Hematopoietic multipotent progenitor cell treated with erythropoietin and hydrocortisone succinate and interleukin-3 and kit ligand, for 15 days (in vitro differentiated cells): Measurements from ENCODE around the gene GRIA1.
"Not testable (repeated sequence)": the region's sequence is repeated elsewhere in the genome, so short reads cannot be mapped to it uniquely, and the experiment has no call there.

Experiments
- DNase-seq: peaks from one replicate; pipeline ENCODE4 v3.0.0-alpha.2; 2015; ENCODE audit warnings: low spot score

The GRIA1 gene

GRCh38 chr5:153718713-153719112 is 228.2 kb downstream of the GRIA1 start:
- no peak for DNase-seq

DNA sequence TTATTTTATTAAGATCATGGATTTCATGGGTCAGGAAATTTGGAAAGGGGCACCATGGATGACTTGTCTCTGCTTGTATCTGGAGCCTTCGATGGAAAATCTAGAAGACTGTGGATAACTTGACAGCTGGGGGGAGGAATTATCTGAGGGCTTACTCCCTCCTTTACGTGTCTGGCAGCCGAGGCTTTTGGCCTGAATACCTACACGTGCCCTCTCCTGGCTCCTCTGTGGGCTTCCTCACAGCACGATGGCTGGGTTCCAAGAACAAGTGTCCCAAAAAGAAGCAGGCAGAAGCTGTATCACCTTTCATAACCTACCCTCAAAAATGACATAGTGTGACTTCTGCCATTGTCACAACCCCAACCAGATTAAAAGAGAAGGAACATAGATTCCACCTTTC is 228.9 kb downstream of the GRIA1 start:
- no peak for DNase-seq

DNA sequence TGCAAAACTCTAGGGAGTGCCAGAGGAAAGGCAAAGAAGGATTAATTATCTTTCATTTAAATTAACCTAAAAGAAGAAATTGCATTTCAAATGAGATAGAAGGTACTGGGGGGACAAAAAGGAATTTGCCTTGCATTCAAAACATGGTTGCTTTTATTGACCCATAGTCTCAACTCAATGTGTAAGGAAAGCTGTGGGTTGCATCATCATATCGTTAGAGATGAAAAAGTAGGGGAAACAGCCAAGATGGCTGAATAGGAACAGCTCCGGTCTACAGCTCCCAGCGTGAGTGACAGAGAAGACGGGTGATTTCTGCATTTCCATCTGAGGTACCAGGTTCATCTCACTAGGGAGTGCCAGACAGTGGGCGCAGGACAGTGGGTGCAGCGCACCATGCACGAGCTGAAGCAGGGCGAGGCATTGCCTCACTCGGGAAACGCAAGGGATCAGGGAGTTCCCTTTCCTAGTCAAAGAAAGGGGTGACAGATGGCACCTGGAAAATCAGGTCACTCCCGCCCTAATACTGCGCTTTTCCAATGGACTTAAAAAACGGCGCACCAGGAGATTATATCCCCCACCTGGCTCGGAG is 232.6 kb downstream of the GRIA1 start:
- not testable (repeated sequence) for DNase-seq

GRCh38 chr5:153742060-153742459 is 251.6 kb downstream of the GRIA1 start:
- no peak for DNase-seq

DNA sequence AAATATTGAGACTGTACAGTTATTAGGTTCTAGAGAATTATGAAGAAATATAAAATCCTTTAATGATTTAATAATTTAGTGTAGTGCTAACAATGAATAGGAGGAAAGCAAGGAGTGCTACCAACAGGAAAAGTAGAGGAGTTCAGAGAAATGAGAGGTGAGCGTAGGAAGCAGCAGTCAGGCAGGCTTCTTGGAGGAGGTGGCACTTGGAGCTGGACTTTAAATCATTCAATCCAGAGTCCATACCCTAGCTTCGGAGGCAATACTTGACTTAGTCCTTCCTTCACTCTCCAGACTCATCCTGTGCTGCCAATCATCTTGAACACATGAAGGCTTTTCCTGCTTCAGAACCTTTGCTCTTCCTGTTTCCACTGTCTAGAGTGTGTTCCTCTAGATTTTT is 254.3 kb downstream of the GRIA1 start:
- no peak for DNase-seq

- DNase-seq = no peak
Observed at GRCh38 chr5:153745778-153746395, 255.4 kb downstream of the GRIA1 start.

DNA sequence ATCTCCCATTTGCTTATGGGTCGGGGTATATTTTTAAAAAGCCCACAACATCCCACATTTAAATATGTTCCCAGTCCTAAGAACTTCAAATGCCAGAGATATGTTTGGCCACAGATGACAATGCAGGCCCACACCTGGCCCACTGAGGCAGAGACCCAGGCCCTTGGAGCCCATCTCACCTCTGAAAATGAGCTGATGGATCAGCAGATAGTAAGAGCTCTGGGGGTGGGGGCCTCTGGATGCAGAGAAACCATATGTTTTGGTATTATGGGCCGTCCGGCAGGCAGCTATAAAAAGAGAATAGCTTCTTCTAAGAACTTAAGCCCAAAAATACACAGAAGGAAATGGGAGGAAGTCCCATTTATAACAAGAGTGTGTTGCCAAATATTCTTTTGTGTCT is 256.0 kb downstream of the GRIA1 start:
- no peak for DNase-seq

- no peak for DNase-seq
Observed at GRCh38 chr5:153748823-153749222, 258.4 kb downstream of the GRIA1 start.

DNA sequence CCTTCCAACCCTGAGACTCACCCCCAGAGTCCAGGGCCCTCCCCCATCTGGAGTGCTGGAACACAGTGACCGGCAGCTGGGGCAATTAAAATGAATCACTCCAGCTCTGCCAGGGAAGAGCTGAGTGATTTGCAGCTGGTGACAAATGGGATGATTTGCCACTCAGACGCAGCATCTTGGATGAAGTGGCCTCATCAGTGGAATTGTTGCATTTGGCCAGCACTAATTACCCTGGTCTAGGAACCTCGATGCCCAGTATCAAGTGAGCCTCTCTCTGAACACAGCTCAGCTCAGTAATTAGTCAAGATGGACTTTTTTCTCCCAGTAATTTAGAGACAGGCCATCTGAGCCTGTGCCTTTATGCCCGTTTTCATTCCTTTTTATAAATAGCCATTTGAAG is 259.5 kb downstream of the GRIA1 start:
- DNase-seq = no peak

DNA sequence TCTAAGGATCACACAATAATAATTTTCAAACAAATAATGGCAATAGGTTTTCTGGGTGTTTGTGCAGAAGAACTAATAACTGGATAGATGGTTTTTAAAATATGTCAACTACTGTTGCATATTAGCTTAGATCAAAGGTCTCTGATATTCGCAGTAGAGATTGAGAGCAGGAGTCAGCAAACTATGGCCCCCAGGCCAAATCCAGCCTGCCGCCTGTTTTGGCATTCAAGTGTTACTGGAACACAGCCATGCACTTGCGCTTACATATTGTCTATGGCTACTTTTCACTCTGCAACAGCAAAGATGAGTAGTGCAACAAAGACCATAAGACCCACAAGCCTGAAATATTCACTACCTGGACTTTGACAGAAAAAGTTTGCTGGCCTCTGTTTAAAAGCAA is 260.8 kb downstream of the GRIA1 start:
- no peak for DNase-seq

DNA sequence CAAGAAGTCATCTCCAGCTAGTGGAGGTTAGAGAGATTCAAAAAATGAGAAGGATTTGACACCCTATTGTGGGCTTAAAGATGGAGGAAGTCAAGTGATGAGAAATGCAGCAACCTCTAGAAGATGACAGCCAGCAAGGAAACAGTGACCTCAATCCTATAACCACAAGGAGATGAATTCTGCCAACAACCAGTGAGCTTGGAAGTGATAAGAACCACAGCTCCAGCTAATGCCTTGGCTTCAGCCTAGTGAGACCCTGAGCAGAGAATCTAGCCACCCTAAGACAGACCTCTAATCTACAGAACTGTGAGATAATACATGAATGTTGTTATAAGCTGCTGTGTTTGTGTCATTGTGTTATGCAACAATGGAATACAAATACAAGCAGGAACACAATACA is 262.4 kb downstream of the GRIA1 start:
- DNase-seq = no peak

- DNase-seq = no peak
Observed at GRCh38 chr5:153753645-153754432, 263.4 kb downstream of the GRIA1 start.

GRCh38 chr5:153755913-153756500 is 265.5 kb downstream of the GRIA1 start:
- DNase-seq = no peak

DNA sequence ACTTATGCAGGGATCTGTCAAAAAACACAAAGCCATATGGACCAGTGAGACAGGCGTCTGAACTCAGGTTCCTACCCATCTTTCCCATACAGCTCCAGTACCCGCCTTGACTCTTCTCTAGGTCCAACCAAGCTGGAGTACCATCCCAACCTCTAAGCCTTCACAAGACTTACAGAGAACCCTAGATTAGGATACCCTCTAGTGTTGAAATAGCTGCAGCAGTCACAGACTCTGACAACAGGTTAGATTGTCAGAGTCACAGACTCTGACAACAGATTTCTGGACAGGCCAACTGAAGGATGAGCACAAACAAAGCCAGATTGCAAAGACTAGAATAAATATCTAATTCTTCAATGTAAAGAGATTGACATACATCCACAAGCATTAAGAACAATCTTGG is 266.1 kb downstream of the GRIA1 start:
- DNase-seq = no peak

DNA sequence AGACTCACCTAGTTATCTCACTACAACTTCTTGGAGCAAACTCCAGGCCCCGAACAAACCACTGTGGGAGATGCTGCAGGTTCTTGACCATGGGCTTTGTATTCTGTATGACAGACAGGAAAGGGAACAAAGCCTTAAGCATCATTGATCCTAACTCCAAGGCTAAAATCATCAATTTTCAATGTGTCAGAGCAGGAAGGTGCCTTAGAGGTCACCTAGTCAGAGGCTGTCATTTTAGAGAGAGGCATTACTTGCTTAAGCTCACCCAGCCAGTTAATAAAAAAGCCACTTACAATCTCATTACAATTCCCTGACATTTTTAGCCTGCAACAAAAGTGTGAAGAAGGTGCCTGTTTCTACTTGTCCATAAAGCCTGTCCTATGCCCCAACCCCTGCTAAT is 275.5 kb downstream of the GRIA1 start:
- no peak for DNase-seq

DNA sequence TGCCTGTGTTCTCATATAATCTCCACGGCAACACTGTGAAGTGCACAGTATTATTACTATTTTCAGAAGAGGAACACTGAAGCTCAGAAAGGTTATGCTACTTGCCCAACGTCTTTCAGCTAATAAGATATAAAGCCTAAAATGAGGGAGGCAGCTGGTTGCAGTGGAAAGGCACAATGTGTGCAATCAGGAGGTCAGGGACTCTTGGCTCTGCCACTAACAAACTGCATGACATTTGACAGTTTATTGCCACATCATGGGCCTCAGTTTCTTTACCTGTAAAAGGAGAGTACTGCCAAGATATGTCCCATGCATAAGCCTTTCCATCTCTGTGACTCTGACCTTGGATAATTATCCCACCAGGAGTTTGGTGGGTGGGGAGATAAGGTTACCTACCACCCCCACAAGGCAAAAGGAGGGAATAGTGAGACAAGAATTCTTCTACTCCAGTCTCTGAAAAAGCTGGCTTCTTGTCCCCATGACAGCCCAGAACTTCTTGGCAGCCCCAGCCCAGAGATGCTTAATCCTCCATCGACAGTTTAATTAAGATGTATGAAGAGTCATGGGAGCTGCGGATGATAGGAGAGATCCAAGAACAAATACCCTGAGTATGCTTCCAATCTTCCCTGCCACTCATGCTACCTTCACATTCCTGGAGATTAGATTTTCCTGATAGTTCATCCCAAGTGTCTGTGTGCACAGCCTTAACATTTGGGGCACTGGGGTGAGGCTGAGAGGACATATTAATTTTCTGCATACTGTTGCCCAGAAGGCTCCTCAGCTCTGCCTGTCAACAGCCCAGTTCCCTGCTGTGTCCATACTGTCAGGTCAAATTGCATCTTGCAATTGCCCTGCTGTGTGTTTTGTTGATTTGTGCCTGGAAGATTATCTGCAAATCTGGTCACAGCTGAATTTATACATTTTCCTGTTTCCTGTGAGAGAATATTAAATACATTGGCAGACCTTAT is 277.0 kb downstream of the GRIA1 start:
- no peak for DNase-seq

- DNase-seq = no peak
Observed at GRCh38 chr5:153770066-153770465, 279.6 kb downstream of the GRIA1 start.

DNA sequence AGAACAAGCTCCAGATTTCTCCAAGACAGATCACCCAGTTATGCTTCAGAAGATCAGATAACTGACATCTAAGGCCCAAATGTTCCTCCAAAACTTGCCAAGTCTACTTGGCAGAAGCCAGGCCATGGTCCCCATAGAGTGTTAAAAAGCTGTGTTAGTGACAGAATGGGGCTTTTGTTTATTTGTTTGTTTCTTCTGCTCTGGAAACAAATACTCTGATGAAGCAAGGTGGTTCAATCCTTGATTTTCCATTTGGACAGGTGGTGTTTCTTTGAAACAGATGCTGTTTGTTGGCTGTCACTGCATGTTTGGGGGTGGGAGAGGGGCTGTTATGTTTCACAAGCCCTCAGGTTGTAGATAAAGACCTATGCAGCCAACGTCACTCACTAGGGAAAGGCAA is 284.2 kb downstream of the GRIA1 start:
- no peak for DNase-seq

DNA sequence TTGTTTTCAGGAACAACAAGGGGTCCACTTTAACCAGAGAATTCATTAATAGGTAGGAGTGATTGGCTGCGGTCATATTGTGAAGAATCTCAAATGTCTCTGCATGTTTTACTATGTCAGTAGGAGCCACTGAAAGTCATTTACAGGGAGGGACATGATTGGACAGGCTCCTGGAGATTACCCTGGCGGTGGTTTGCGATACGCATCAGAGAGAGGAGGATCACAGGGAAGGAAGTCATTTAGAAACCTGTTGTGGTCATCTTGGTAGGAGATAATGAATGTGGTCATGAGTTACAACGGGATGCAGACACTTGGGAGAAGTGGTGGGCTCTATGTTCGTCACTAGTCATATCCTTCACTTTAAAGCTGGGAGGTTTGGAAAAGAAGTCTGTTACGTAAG is 285.5 kb downstream of the GRIA1 start:
- no peak for DNase-seq

DNA sequence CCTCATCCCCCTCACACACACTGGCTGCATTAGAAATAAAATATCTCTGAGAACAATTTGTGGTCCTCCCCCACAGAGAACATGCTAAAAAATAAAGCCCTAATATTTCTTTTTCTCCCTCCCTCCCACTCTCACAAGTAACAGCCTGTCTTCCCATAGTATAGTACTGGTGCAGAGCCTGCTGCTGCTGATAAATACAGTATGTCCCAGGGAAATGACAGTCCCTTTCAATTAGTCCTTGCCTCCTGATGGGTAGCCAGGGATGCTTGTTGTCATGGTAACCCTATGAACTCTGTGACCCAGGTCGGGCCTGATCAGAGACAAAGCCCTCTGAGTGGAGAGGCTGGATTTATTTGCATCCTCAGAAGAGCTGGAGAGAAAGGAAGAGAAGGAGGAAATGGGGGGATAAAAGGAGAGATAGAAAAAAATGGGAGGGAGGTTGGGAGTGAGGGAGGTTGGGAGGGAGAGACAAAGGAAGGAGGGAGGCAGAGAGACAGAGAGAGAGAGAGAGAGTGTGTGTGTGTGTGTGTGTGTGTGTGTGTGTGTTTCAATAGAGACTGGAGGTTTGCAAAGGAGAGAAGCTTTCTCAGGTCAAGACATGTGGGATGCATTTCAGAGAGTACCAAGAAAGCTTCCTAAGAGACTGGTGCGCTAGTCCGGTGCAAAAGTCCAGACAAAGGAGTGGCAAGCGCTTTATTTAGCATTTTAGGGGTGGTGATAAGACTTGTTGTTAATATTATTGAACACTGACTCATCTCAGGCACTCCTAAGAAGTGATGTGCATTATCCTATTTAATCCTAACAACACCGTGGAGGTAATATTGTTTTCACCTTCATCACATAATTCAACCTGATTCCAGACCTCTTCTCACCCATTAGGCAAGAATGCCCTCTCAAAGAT is 287.5 kb downstream of the GRIA1 start:
- no peak for DNase-seq

- no peak for DNase-seq
Observed at GRCh38 chr5:153779836-153780235, 289.4 kb downstream of the GRIA1 start.
